HuH-7.5 (cell line): Measurements from ENCODE around the gene TNNC1.

Source experiments
- DNase-seq: peaks from one replicate; pipeline ENCODE4 v3.0.0; 2011; ENCODE audit warnings: low spot score

Gene TNNC1

DNA sequence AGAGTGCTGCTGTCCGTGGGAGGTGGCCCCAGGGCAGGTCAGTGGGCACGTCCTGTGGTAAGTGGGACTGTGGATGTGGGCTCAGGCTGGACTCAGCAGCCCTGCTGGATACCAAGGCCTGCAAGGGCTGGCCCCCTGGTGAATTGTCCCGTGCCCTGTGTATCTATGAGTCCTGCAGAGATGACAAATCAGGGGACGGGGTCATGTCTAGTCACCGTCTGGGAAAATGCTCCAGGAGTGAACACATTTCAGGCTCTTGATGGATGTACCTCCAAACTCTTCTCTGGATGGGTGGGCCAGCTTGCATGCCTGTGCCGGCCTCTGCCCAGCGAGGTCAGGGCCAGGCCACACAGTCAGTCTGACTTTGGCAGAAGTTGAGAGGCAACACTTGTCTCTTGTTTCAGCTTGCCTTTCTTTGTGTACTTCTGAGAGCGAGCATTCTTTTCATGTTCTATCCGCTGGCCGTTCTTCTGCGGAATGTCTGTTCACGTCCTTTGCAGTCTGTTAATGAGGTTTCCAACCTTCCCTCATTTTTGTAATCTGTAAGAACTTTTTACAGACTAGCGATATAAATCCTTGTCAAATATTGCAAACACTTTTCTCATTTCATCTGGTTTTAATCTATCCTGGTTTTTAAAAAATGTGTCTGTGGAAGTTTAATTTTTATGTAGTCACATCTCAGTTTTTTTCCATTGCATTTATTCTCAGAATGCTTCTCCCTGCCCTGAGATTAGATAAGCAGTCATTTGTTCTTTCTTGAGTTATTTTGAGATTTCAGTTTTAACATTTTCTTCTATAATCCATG, 29.9 kb upstream of the TNNC1 start:
- DNase-seq: no peak

DNA sequence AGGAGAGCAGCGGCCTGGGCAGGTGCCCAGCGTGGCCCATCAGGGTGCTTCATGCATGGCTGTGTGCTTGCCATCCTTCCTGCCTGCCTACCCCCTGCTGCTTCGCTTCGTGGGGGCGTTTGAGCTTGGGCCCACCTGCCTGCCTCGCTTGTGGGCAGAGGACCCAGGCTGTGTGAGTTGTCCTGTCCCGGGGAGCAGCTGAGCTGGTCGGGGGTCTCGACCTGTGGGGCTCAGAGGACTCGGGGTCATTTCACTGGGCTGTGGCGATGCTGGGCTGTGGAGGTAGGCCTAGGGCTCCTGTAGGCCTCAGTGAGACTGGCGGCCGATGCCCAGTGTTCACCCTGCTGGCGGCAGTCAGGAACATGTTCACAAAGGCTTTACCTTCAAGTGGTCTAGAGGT, 29.2 kb upstream of the TNNC1 start:
- DNase-seq: no peak

DNA sequence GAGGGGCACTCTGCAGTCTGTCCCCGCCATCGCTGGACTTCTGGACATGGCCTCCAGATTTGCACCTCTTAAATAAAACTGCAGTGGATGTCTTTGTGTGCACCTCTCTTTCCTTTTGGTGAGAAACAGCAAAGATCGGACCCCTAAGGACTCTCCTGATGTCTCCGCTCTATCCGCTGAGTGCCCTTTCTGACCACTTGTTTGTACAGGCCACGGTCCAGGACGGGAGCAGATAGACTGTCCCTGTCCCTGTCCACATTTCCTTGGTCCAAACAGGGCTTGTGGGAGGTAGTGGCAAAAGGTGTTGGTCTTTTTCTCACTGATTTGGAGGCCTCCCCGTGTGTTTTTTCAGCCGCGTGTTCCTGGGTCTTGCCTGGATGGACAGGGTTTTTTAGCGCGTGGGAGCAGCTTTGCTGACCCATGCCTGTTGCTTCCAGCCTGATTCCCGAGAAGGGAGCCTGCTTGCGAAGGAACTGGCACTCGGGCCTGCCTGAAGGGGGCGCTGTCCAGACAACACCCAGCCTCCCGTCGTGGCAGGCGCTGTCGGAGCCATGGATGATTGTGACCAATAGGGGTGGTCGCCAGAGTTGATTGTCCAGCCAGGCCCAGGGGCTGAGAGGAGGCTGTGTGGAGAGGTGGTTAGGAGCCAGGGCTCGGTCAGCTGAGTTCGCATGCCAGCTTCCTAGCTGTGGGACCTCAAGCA, 28.1 kb upstream of the TNNC1 start:
- no peak for DNase-seq

DNA sequence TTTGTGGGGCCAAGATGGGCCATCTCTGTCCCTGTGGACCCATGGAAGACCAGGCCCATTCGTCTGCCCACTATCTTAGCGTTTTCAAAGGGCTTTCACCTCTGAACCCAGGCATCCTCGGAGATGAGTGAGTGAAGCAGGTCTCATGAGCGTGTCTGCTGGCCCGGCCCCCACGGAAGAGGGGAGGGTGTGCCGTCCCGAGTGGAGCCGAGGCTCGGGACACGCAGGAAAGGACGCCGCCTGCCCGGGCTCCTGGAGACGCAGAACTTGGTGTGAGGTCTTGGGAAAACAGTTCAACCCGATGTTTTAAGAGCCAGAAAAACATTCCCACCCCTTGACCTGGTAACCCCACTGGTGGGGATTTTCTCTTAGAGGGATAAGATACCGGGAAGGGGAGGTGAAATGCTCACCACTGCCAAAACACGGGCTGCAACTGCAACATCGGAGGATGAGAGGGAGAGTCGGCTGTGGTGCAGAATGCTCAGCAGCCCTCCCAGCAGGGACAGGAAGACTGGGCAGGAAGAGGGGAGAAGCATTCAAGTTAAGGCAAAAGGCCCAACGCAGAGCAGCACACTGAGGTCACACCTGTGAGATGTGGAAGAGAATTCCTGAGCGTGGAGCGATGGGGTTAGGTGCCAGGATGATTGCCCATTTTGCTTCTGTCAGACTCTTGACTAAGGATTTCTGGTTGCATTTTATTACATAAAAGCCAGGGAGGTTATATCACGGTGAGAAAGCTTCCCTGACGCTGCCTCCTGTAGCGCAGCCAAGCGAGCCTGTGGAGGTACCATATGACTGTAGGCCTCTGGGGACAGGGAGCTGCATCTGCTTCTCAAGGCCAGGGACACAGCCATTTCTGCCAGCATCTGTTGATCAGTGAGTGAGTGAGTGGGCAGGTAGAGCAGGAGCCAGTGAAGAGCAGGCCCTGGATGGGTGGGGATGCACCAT, 27.2 kb upstream of the TNNC1 start:
- no peak for DNase-seq

DNA sequence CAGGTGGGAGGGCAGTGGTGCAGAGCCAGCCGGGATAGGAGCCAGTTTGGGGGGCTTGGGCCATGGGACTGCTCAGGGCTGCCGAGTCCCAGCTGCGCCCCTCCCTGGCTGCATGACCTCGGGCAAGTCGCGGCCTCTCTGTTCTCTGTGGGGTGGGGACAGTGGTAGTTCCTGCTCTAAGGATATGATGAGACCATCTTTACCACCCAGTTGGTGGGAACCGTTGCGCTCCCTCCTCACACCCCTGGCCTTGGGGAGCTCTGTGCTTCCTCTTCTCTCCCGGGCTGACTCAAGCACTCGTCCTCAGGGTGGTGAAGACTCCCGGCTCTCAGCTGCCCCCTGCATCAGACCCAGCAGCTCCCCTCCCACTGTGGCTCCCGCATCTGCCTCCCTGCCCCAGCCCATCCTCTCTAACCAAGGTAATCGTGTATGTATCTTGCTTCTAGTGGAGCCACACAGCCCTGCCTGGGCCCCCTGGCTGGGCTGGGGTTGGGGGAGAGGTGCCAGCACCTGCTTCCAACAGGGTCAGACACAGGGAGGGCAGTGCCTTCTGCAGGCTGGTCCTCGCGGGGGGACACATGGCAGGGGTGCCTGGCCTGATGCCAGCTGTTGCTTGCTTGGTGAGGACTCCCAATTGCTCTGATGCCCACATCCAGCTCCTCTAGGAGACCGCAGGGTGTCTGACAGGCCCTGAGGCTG, 26.2 kb upstream of the TNNC1 start:
- DNase-seq: no peak

DNA sequence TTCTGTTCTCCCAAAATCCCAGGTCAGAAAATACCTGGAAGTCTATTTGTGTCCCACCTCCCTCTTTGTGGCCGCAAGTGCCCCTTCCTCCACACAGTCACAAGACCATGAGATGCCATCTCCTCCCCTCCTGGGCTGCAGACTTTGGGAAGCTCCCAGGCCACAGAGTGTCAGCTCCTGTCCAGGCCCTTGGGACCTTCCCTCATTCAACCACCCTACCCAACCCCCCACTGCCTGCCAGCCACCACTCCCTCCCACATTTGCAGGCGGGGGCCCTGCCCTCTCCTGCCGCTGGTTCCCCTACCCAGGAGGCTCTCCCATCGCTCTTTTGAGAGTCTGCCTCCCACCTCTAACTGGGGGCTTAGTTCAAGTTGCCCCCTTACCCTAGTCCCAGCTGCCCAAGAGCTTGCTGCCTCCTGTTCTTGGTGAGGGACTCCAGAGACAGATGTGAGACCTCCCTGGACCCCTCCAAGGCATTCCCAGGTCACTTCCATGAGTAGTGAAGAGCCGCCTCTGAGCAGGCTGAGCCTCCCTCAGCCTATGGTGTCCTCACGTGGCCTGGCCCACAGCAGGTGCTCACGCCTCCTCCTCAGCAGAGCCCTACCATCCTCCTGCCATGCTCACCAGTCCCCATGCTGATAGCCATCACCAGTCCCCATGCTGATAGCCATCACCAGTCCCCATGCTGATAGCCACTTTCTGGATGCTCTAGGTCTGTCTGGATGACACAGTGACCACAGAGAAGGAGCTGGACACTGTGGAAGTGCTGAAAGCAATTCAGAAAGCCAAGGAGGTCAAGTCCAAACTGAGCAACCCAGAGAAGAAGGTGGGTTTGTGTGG, 25.4 kb upstream of the TNNC1 start:
- no peak for DNase-seq

DNA sequence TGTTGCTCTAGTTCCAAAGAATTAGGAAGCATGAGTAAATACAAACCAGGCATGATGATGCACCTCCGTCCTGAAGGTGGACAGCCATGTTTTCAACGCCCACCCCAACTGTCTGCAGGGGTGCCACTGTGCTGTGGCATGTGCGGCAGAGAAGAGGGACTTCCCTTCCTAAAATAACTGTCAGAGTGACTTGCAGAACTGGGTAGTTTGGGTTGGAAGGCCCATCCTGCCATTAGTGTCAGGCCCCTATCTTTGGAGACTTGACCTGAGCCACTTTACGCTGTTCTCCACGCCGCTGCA, 23.9 kb upstream of the TNNC1 start:
- DNase-seq: no peak

DNA sequence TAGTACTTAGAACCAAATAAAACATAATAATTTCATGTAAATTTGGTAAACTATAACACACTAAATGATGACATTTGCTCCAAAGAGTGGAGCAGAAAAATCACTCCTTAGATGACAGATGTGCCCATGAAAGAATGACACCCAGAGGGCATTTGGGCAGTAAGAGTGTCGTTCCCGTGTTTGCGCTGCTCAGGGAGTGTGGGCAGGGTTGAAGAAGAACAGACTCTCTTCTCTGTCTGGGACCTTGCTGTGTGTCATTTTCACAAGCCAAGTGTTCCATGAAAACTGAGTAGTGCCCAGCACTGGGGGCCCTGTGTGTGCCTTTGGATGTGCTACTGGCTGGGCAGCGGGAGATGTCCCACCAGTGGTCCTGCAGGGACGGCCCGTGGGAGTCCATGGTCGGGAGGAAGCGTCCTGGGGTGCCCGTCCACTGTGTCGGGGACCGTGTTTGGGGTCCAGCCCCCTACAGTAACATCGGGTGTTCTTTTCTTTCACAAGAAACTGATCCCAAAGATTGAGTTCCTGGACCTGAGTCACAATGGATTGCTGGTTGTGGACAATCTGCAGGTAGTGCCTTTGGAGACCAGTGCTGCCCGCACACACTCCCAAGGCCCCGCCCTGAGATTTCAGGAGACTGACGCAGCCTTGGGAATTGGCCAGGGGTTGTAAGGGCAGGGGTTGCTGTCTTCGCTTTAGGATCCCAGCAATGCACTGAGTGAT, 23.4 kb upstream of the TNNC1 start:
- no peak for DNase-seq

DNA sequence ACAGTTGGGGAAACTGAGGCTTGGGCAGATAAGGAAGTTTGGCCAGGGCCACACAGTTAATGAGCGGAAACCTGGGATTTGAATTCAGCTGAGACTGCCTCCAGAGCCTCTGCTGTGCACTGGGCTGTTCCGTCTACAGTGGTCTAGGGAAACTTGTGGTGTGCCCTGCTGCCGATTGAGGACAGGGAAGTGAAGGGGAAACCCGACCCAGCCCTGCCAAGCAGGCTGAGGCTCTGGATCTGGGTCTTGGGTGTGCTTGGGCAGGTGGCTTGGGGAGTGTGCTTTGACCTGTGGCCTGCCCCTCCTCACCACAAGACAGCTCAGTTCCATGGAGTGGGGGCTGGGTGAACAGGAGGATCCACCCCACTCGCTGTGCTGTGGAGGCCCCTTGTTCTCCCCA, 19.2 kb upstream of the TNNC1 start:
- no peak for DNase-seq

DNA sequence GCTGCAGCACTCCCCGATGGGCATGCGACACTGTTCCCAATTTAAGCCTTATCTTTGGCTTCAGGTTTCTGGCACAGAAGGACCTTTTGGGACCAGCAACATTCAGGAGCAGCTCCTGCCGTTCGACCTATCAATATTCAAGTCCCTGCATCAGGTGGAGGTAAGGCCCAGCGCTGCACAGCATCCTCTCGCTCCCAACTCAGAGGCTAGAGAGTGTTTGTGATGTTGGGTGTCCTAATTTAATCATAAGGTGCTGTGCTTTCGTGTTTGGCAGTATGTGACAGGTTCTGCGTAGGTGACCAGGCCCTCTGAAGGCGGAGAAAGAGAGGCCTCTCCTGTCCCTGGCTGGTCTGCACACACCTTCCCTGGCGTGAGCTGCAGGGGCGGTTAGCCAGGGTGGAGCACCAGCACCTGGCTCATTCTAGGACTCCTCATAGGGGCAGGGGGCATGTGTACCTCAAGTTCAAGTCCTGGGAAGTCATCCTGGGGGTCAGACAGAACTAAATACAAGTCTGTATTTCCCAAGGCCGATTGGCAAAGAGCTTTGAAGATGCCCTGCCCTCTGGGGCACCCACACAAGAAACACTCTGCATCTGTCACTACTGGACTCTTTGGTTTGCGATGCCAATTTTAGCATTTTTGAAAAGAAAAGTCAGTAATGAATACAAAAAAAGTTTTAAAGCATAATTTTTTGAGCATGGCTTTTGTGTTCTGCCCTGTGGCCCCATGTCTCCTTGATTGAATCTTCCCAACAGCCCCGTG, 18.6 kb upstream of the TNNC1 start:
- DNase-seq: no peak

DNA sequence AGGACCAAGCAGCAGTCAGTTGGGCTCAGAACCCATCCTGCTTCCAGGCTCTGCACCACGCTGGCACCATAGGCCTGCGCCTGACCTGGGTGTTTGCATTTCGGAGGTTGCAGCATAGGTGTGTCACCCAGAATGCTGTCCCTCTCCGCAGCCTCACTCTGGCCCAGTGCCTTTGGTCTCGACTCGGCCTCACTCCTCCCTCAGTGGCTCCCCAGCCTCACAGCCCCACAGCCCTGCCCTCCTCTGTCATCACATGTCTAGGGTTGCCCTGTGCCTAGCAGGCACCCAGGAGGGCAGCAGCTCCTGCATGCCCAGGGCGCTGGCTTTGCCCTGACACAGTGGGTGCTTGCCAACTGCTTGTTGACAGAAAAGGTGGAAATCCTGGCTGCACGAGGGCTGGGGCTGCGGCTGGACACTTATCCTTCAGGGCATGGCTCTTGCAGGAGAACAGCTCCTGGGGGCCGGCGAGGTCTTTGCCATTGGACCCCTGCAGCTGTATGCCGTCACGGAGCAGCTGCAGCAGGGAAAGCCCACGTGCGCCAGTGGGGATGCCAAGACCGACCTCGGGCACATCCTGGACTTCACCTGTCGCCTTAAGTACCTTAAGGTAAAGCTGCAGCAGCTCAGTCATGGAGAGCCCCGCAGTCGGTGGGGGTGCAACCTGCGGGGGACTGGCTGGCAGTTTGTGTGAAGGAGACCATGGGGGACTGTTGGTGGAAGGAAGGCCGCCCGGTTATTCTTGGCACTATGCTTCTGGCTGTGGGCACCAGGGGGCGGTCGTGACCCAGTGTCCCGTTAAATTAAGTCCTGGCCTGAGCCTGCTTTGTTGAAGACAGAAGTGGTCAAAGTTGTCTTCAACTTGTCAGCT, 17.8 kb upstream of the TNNC1 start:
- DNase-seq: no peak

DNA sequence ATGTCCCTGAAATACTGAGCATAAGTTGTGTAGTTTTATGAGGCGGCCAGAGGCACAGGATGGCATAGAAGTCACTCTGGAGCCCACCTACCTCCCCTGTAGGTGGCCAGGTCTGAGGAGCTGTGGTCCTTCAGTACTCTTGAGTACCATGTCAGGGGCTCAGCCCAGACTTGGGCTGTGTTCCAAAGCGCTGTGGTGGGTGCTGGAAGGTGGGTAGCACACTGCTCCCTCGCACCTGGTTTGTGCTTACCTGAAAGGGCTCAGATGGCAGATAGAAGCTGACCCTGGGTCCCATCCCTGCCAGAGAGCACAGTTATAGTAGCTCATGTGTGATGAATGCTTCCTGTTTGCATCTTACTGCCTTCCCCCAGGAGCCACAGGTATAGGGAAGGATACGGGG, 17.1 kb upstream of the TNNC1 start:
- DNase-seq: no peak

DNA sequence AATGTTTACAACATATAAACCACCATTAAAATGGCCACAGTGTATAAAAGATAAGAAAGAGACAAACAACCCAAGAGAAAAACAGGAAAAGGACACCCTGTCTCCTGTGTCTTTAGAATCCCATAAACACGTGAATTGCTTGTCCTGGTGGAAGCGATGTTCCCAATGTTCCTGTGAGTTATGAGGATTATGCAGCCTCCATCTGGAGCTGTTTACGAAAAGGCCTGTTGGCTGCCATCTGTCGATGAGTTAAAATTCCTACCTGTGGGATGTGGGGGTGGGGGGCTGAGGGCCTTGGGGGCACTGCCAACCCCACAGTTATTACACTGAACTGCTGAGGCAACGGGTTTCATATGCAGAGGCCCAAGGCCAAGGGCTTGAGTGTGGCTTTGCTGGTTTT, 15.2 kb upstream of the TNNC1 start:
- no peak for DNase-seq

DNA sequence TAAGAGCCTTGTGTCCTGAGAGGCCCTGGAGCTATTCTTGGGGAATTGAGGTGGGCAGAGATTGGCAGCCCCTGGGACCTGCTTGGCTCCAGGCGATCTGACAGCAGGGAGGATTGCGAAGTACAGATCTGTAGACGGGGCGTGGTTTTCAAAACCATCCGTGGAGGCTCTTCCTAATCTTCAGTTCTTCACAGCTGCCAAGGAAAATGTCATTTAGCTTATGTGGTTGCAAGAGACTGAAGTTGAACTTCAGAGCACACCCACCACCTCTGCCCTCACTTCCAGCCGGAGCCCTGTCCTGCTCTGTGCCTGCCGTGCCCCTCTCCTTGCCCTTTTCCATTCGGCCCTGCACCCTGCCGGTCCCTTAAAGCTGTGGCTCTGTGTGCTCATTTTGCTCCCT, 14.5 kb upstream of the TNNC1 start:
- DNase-seq: no peak

DNA sequence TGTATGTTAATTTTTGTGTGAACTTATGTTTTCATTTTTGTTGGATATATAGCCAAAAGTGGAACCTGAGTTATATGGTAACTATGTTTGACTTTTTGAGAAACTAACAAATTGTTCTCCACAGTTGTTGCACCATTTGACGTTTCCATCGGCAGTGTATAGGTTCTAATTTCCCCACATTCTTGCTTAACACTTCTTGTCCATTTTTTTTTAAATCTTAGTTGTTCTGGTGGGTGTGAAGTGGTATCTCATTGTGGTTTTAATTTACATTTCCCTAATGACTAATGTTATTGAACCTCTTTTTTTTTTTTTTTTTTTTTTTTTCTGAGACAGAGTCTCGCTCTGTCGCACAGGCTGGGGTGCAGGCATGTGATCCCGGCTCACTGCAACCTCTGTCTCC, 9.6 kb upstream of the TNNC1 start:
- no peak for DNase-seq

DNA sequence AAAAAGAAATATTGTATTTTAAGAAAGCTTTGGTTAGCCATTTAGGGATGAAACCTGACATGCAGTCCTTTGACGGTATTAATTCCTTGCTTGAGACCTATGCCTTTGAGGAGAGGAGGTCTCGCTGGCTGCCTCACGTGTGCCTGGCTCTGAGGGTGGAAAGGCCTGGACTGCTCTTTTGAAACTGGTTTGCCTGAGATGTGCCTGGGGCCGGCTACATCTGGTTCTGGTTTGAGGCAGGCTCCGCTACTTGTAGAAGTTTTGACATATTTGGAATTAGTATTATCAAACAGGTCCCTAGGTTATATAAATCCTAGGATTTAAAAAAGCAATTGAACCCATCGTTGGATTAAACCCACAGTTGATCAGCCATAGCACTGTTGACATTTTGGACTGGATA, 8.0 kb upstream of the TNNC1 start:
- DNase-seq: no peak

DNA sequence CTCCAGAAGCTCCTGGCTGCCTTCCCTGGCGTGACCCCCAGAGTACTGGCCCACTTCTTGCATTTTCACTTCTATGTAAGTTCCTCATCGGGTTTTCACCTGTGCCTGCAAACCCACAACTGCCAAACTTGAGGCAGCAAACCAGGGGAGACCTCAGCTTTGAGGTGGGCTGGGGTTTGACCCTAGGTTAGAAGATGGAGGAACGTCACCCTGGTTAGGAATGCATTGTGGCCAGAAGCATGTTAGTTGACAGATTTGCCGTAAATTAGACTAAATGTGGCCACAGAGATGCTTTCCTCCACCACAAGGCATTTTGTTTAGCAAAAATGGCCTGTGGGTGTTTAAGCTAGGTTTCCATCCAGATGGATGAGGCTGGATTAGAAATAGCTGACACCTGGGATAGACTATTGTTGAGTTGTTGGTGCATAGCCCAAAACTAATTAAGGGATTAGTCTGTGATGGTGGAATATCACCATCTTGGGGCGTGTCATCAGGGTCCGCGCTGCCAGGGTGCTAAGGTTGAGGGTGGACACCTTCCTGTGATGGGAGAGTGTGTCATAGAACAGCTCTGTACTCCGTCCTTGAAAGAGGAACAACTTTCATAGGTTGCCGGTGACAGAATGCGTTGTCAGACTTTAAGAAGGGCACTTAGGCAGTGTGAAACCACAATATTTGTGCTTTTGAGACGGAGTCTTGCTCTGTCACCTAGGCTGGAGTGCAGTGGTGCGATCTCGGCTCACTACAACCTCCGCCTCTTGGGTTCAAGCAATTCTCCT, 5.1 kb upstream of the TNNC1 start:
- DNase-seq: no peak
